ENCODE measurements around the gene ZIM2. TPM values are rescaled to one million over a fixed set of nuclear protein-coding genes. Genes with fewer than 3 reads are reported as not detected.

ZIM2 gene
- total and polyA plus RNA-seq, 2 of the 4 experiments (the other 2 are of a cell fraction), result not detected

- H3K23ac ChIP-seq (ENCODE audit: low read depth, low read length), result no peak overlapping the region
- no TSS peak for BruUV-seq (replicated peaks)
These were observed 4.5 kb downstream of the ZIM2 start for GRCh38 chr19:56836059-56836458.

More at GRCh38 chr19:56836059-56836458, 4.5 kb downstream of the ZIM2 start:
- Histone ChIP-seq H3K36me3 (ENCODE audit: control insufficient read depth, insufficient read depth, low read length) (no peaks in the 10 kb centered on the region), H2BK15ac (ENCODE audit: low read depth, low read length) (no peak overlapping the region), H3K27ac (ENCODE audit: insufficient read depth, low read length) (no peak overlapping the region), H3K4me2 (ENCODE audit: low read depth, low read length) (no peak overlapping the region), H4K5ac (ENCODE audit: low read depth, low read length) (no peak overlapping the region), H2AK5ac (ENCODE audit: low read depth, low read length) (no peak overlapping the region), H3K9me1 (ENCODE audit: insufficient read depth, low read length) (no peaks in the 10 kb centered on the region), H3K27me3 (ENCODE audit: control insufficient read depth, insufficient read depth, low read length) (no peaks in the 10 kb centered on the region), H3K18ac (ENCODE audit: low read depth, low read length) (no peak overlapping the region), H3K9ac (ENCODE audit: low read depth, low read length) (no peak overlapping the region), H3K9me3 (ENCODE audit: control insufficient read depth, insufficient read depth, low read length) (peaks cover 53% of the 10 kb centered on the region), H2AFZ (replicated peaks; ENCODE audit: low read length, poor library complexity) (no peak overlapping the region), H2BK5ac (ENCODE audit: low read depth, low read length, poor library complexity, severe bottlenecking) (no peak overlapping the region), H4K8ac (ENCODE audit: low read depth in 2 of 2, low read length in 2 of 2) (no peak overlapping the region), H3K4me3 (ENCODE audit: insufficient read depth, low read depth, low read length) (no peak overlapping the region), H2AK9ac (replicated peaks; ENCODE audit: low read depth, low read length, poor library complexity) (no peak overlapping the region), H3K56ac (ENCODE audit: extremely low read depth, insufficient read depth, low read length) (no peak overlapping the region), H2BK120ac (ENCODE audit: low read depth, low read length) (no peak overlapping the region), H3K4me1 (ENCODE audit: control insufficient read depth, insufficient read depth, low read length) (no peaks in the 10 kb centered on the region), H4K91ac (ENCODE audit: insufficient read depth, low read depth, low read length) (no peak overlapping the region), H3K14ac (replicated peaks; ENCODE audit: low read depth, low read length) (no peak overlapping the region), H3K79me1 (ENCODE audit: low read depth in 1 of 2, low read length in 2 of 2) (no peaks in the 10 kb centered on the region), H4K20me1 (ENCODE audit: insufficient read depth, low read length) (no peaks in the 10 kb centered on the region), H2BK20ac (ENCODE audit: low read depth, low read length) (no peak overlapping the region), H3K4ac (ENCODE audit: low read depth, low read length) (no peak overlapping the region)
- TF ChIP-seq BHLHE40 (IDR thresholded peaks at IDR 0.05; ENCODE audit: low read depth, low read length) (no peak), ELK1 (IDR thresholded peaks at IDR 0.05; ENCODE audit: borderline replicate concordance, low read depth, low read length) (no peak), FOS (IDR thresholded peaks at IDR 0.05; ENCODE audit: low read depth, low read length) (no peak), CEBPB (IDR thresholded peaks at IDR 0.05; ENCODE audit: low read depth, low read length) (no peak), RAD21 (IDR thresholded peaks at IDR 0.05; ENCODE audit: low read length) (no peak), NFE2L2 (IDR thresholded peaks at IDR 0.05; ENCODE audit: low read depth, low read length) (no peak), RCOR1 (IDR thresholded peaks at IDR 0.05; ENCODE audit: insufficient replicate concordance, low read length) (no peak), MXI1 (IDR thresholded peaks at IDR 0.05; ENCODE audit: borderline replicate concordance, low read depth, low read length) (no peak), CTCF (conservative IDR thresholded peaks at IDR 0.05; ENCODE audit: low read depth, low read length) (no peak), SMC3 (IDR thresholded peaks at IDR 0.05; ENCODE audit: low read depth, low read length) (no peak)
- TF ChIP-seq, protein P1, sequence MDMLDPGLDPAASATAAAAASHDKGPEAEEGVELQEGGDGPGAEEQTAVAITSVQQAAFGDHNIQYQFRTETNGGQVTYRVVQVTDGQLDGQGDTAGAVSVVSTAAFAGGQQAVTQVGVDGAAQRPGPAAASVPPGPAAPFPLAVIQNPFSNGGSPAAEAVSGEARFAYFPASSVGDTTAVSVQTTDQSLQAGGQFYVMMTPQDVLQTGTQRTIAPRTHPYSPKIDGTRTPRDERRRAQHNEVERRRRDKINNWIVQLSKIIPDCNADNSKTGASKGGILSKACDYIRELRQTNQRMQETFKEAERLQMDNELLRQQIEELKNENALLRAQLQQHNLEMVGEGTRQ (IDR thresholded peaks at IDR 0.05; ENCODE audit: low read depth, low read length), result no peak
- DNase-seq (no peak), ATAC-seq (ENCODE audit: low read depth) (no peak)
- dilution Hi-C loops (cut with HindIII; ENCODE audit: low sequenced_read_pairs, unreplicated experiment) (no loop called here), in situ Hi-C loops (cut with MboI; ENCODE audit: low sequenced_read_pairs) (no loop called here), intact Hi-C loops (cut with micrococcal nuclease) (no loop called here)
- ChIA-PET CTCF (no interaction called here), POLR2A (ENCODE audit: unreplicated experiment) (no interaction called here)
- WGBS, 2 experiments (ENCODE audit: extremely low coverage in 2 of 2, insufficient read length in 1 of 2), result no CpG with 5 or more reads among the region's 9 CpGs

All from IMR-90 (cell line).